Measurements from ENCODE around the gene DCN.

DNA sequence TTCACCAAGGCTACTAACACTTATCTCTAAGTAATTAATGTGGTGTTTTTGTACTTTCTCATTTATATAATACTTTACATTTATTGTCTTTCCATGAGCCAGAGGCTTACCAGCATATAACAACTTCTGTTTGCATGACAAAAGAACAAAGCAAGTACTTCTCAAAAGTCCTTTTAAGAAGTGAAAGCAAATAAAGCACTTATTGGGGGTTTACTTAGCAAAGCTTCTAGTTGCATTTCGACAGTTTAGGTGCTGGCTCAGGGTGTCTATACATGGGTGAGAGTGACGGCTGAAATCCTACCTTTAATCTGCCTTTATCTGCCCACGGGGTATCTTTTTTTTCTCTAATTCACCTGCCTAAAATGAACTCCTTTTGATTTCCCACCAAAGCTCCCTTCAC lies 21.0 kb upstream of the DCN start:
- TF ChIP-seq POLR2AphosphoS5 (IDR thresholded peaks at IDR 0.05): no peak
- no peak for TF ChIP-seq EP300 (IDR thresholded peaks at IDR 0.05)
